Measurements from ENCODE around the gene KRTAP4-9. TPM values are rescaled to one million over a fixed set of nuclear protein-coding genes. Genes with fewer than 3 reads are reported as not detected.
"Not testable (repeated sequence)": the region's sequence is repeated elsewhere in the genome, so short reads cannot be mapped to it uniquely, and the experiment has no call there.

The KRTAP4-9 gene
- total and polyA plus RNA-seq, 9 of the 15 experiments (the other 6 are each of a cell fraction or from before 2014, with no cell fraction given), result not detected

DNA sequence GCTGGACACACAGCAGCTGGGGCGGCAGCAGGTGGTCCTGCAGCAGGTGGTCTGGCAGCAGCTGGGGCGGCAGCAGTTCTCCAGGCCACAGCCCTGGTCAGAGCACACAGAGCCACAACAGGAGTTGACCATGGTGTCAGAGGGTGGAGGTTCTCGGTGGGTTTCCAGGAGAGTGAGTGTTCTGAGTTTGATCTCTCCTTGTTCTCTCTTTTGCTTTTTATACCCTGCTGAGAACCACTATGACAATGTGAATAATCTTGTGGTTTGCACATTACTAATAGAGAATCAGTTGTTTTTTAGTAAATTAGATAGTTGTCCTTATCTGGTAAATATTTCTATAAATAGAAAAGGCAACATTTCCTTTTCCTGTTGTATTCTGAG is 18.8 kb downstream of the KRTAP4-9 start, which contains the start of gene KRTAP4-12:
Gene KRTAP4-12, minus strand, starts transcription at position 192 of the 381 bp plus-strand sequence. Its CDS starts 60 bp downstream, at position 132.
- not testable (repeated sequence) for H3K4me2 ChIP-seq (ENCODE audit: insufficient read depth, low read length)

DNA sequence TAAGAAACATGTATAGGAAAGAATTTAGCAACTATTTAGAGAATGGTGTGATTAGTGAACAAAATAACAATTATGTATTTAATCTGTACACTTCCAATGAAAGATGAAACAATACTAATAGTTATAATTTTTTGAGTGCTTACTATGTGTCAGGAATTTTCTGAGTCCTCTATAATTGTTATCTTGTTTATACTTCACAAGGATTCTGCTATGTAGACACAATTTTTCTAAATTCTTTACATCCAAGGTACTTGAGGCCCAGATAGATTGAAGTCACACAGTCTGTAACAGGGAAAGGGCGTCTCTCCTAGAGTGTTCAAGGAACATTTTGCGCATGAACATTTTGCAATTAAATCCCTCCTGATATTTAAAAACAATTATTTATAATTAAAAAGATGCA is 19.9 kb downstream of the KRTAP4-9 start:
- ChIA-PET POLR2A (no interaction called here), CTCF (ENCODE audit: low intra/inter-chr PET ratio) (no interaction called here)
- Histone ChIP-seq H2AFZ (ENCODE audit: low read depth, low read length) (no peak overlapping the region), H3K4me3 (no peak overlapping the region), H3K79me2 (ENCODE audit: control insufficient read depth, insufficient read depth, low read length) (no peaks in the 10 kb centered on the region), H3K9ac (ENCODE audit: insufficient read depth in 1 of 2, low read depth in 2 of 2, low read length in 2 of 2) (no peak overlapping the region), H3K36me3 (ENCODE audit: control insufficient read depth, insufficient read depth, low read length) (no peaks in the 10 kb centered on the region), H3K9me3 (replicated peaks; ENCODE audit: control insufficient read depth, insufficient read depth, low read depth, low read length) (no peaks in the 10 kb centered on the region), H3K4me1 (replicated peaks in 1 of 2; ENCODE audit: control insufficient read depth in 2 of 2, insufficient read depth in 2 of 2, low read length in 2 of 2) (no peaks in the 10 kb centered on the region), H3K27me3 (ENCODE audit: control insufficient read depth in 2 of 2, insufficient read depth in 2 of 2, low read length in 2 of 2) (no peaks in the 10 kb centered on the region), H3K9me1 (ENCODE audit: control insufficient read depth, insufficient read depth, low read length) (no peaks in the 10 kb centered on the region), H3K4me2 (ENCODE audit: insufficient read depth, low read length) (no peak overlapping the region), H4K20me1 (replicated peaks; ENCODE audit: control insufficient read depth, insufficient read depth, low read length) (no peaks in the 10 kb centered on the region), H3K27ac (ENCODE audit: extremely low read depth, low read depth, low read length) (no peak overlapping the region)
- ATAC-seq (no peak), DNase-seq (ENCODE audit: extremely low read depth in 1 of 4, low spot score in 3 of 4) (no peak), FAIRE-seq (no peak)
- BruUV-seq (replicated peaks), result no TSS peak
- intact Hi-C loops (cut with micrococcal nuclease), result no loop called here
- in situ Hi-C loops (cut with MboI), result no loop called here
- WGBS (ENCODE audit: insufficient coverage, low coverage, missing lambda C conversion rate), result 0% methylated on average over 2 of the region's 2 CpGs
- TF ChIP-seq, protein P1, sequence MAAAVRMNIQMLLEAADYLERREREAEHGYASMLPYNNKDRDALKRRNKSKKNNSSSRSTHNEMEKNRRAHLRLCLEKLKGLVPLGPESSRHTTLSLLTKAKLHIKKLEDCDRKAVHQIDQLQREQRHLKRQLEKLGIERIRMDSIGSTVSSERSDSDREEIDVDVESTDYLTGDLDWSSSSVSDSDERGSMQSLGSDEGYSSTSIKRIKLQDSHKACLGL (CRISPR knock-in tag; IDR thresholded peaks at IDR 0.05; ENCODE audit: borderline replicate concordance, poor library complexity, severe bottlenecking), result no peak
- TF ChIP-seq ZEB2 (IDR thresholded peaks at IDR 0.05) (no peak), ZNF316 (IDR thresholded peaks at IDR 0.05) (peak; percentile 8; the same call in 1 of the 2 replicates)

More for the DNA sequence above, 18.8 kb downstream of the KRTAP4-9 start, which contains the start of gene KRTAP4-12:
- H3K79me2 ChIP-seq (ENCODE audit: control insufficient read depth, insufficient read depth, low read length); BruUV-seq (replicated peaks); ATAC-seq; H3K9me3 ChIP-seq (replicated peaks; ENCODE audit: control insufficient read depth, insufficient read depth, low read depth, low read length); H4K20me1 ChIP-seq (replicated peaks; ENCODE audit: control insufficient read depth, insufficient read depth, low read length); H3K36me3 ChIP-seq (ENCODE audit: control insufficient read depth, insufficient read depth, low read length); H2AFZ ChIP-seq (ENCODE audit: low read depth, low read length); FAIRE-seq; H3K27me3 ChIP-seq (ENCODE audit: control insufficient read depth in 2 of 2, insufficient read depth in 2 of 2, low read length in 2 of 2); intact Hi-C loops (cut with micrococcal nuclease); CTCF ChIA-PET (ENCODE audit: low intra/inter-chr PET ratio); in situ Hi-C loops (cut with MboI); H3K9ac ChIP-seq (ENCODE audit: insufficient read depth in 1 of 2, low read depth in 2 of 2, low read length in 2 of 2); H3K4me3 ChIP-seq; H3K4me1 ChIP-seq (replicated peaks in 1 of 2; ENCODE audit: control insufficient read depth in 2 of 2, insufficient read depth in 2 of 2, low read length in 2 of 2); H3K9me1 ChIP-seq (ENCODE audit: control insufficient read depth, insufficient read depth, low read length); H3K27ac ChIP-seq (ENCODE audit: extremely low read depth, low read depth, low read length); DNase-seq (ENCODE audit: extremely low read depth in 1 of 4, low spot score in 3 of 4): not testable (repeated sequence)
- POLR2A ChIA-PET, result interaction anchor here (0.6 kb wide), 2 partner anchors 23 to 354 kb away, joined by 3 to 4 read pairs; no protein-coding TSS in a partner anchor
- 0% methylated on average over 3 of the region's 3 CpGs for WGBS (ENCODE audit: insufficient coverage, low coverage, missing lambda C conversion rate)
